ENCODE results near the gene MRPL14.
A peak's percentile ranks its signal among the peaks of the same experiment; 100 is the strongest.

Gene MRPL14

GRCh38 chr6:44078219-44078826 lies 48.9 kb downstream of the MRPL14 start:
- H3K4me1 ChIP-seq (ENCODE audit: low read length): peaks cover 78% of the 10 kb centered on the region
- no peak for TF ChIP-seq CTCF (IDR thresholded peaks at IDR 0.05; ENCODE audit: low read depth, low read length)
- TF ChIP-seq EZH2phosphoT487 (IDR thresholded peaks at IDR 0.05; ENCODE audit: low read depth): no peak
- peak overlapping the region; percentile 99 for H3K4me2 ChIP-seq (ENCODE audit: low read length)
- no peaks in the 10 kb centered on the region for H3K9me3 ChIP-seq (ENCODE audit: insufficient read depth, low read length)
- no peak overlapping the region for H2AFZ ChIP-seq (ENCODE audit: low read depth, low read length)
- no peaks in the 10 kb centered on the region for H3K79me2 ChIP-seq (ENCODE audit: low read length)
- peak overlapping the region; percentile 2; the same call in 1 of the 2 replicates for H3K27ac ChIP-seq (ENCODE audit: low read length)
- peak overlapping the region; percentile 75 for H3K9ac ChIP-seq (ENCODE audit: low read length)
- no peaks in the 10 kb centered on the region for H3K27me3 ChIP-seq (ENCODE audit: low read depth, low read length)
- H3K4me3 ChIP-seq (ENCODE audit: low read length): peak overlapping the region; percentile 78
- no peaks in the 10 kb centered on the region for H4K20me1 ChIP-seq (ENCODE audit: insufficient read depth, low read length)
- H3K36me3 ChIP-seq (replicated peaks; ENCODE audit: low read depth, low read length): peaks cover 3% of the 10 kb centered on the region

GRCh38 chr6:44077214-44077946 lies 49.9 kb downstream of the MRPL14 start:
- H3K4me3 ChIP-seq (ENCODE audit: low read length): peak overlapping the region; percentile 78
- peaks cover 3% of the 10 kb centered on the region for H3K36me3 ChIP-seq (replicated peaks; ENCODE audit: low read depth, low read length)
- H3K9ac ChIP-seq (ENCODE audit: low read length): peak overlapping the region; percentile 75
- no peaks in the 10 kb centered on the region for H4K20me1 ChIP-seq (ENCODE audit: insufficient read depth, low read length)
- peak overlapping the region; percentile 99 for H3K4me2 ChIP-seq (ENCODE audit: low read length)
- H3K4me1 ChIP-seq (ENCODE audit: low read length): peaks cover 77% of the 10 kb centered on the region
- TF ChIP-seq CTCF (IDR thresholded peaks at IDR 0.05; ENCODE audit: low read depth, low read length) (no peak), EZH2phosphoT487 (IDR thresholded peaks at IDR 0.05; ENCODE audit: low read depth) (no peak)
- H3K27ac ChIP-seq (ENCODE audit: low read length): peak overlapping the region; percentile 51
- H3K79me2 ChIP-seq (ENCODE audit: low read length): peaks cover 3% of the 10 kb centered on the region
- H3K27me3 ChIP-seq (ENCODE audit: low read depth, low read length): no peaks in the 10 kb centered on the region
- H3K9me3 ChIP-seq (ENCODE audit: insufficient read depth, low read length): no peaks in the 10 kb centered on the region
- H2AFZ ChIP-seq (ENCODE audit: low read depth, low read length): no peak overlapping the region

- peaks cover 3% of the 10 kb centered on the region for H3K36me3 ChIP-seq (replicated peaks; ENCODE audit: low read depth, low read length)
- peak overlapping the region; percentile 75 for H3K9ac ChIP-seq (ENCODE audit: low read length)
- H3K27me3 ChIP-seq (ENCODE audit: low read depth, low read length): no peaks in the 10 kb centered on the region
- H2AFZ ChIP-seq (ENCODE audit: low read depth, low read length): no peak overlapping the region
- no peak for TF ChIP-seq EZH2phosphoT487 (IDR thresholded peaks at IDR 0.05; ENCODE audit: low read depth)
- TF ChIP-seq CTCF (IDR thresholded peaks at IDR 0.05; ENCODE audit: low read depth, low read length): no peak
- peak overlapping the region; percentile 99 for H3K4me2 ChIP-seq (ENCODE audit: low read length)
- H3K9me3 ChIP-seq (ENCODE audit: insufficient read depth, low read length): no peaks in the 10 kb centered on the region
- peaks cover 83% of the 10 kb centered on the region for H3K4me1 ChIP-seq (ENCODE audit: low read length)
- H3K4me3 ChIP-seq (ENCODE audit: low read length): peak overlapping the region; percentile 78
- H3K27ac ChIP-seq (ENCODE audit: low read length): peak overlapping the region; percentile 51
- no peaks in the 10 kb centered on the region for H4K20me1 ChIP-seq (ENCODE audit: insufficient read depth, low read length)
- H3K79me2 ChIP-seq (ENCODE audit: low read length): peaks cover 9% of the 10 kb centered on the region
These were observed 50.7 kb downstream of the MRPL14 start for GRCh38 chr6:44076356-44077213.

Data from OCI-LY3 (cell line).